GM21360 (cell line): ENCODE data around the gene TBC1D16.
"Not testable (repeated sequence)": the region's sequence is repeated elsewhere in the genome, so short reads cannot be mapped to it uniquely, and the experiment has no call there.

Experiments
- ATAC-seq: cut with Tn5 transposase; IDR thresholded peaks from one replicate; pipeline ENCODE4 v1.9.1; 2021; ENCODE audit warnings: mild to moderate bottlenecking, moderate library complexity; ENCODE audit not compliant: unreplicated experiment

Gene TBC1D16

GRCh38 chr17:79897243-79898063 is 138.2 kb downstream of the TBC1D16 start:
- no peak for ATAC-seq

GRCh38 chr17:79893457-79893856 is 142.2 kb downstream of the TBC1D16 start:
- not testable (repeated sequence) for ATAC-seq

- ATAC-seq: no peak
Observed at GRCh38 chr17:79892457-79893241, 143.0 kb downstream of the TBC1D16 start.

GRCh38 chr17:79891113-79891730 is 144.4 kb downstream of the TBC1D16 start:
- no peak for ATAC-seq

- ATAC-seq: no peak
Observed at GRCh38 chr17:79890706-79891105, 145.0 kb downstream of the TBC1D16 start.

GRCh38 chr17:79888811-79889634 is 146.6 kb downstream of the TBC1D16 start:
- no peak for ATAC-seq

- no peak for ATAC-seq
Observed at GRCh38 chr17:79888009-79888540, 147.6 kb downstream of the TBC1D16 start.

GRCh38 chr17:79887451-79887991 is 148.2 kb downstream of the TBC1D16 start:
- no peak for ATAC-seq

GRCh38 chr17:79883202-79883601 is 152.5 kb downstream of the TBC1D16 start:
- ATAC-seq: no peak
